Measurements from ENCODE around the gene PRKCD.

PRKCD gene

DNA sequence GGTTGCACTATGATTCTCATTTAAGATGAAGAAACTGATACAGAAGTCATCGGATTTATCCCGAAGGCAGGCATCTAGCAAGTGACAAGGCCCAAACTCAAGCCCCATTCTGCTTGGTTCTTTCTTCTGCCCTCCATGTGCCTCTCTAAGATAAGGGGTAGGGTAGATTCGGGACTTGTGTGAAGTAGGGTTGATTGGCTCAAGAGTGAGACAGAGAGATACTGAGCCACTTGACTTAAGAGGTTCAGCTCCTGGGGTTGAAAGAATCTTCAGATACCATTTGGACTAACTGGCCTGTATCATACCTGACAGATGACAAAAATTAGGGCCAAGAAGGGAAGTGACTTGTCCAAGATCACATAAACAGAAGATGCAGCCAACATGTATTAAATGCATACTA lies 31.7 kb upstream of the PRKCD start:
- TF ChIP-seq CTCF (IDR thresholded peaks at IDR 0.05; ENCODE audit: control insufficient read depth, insufficient read depth, low read depth, low read length, missing control alignments) = no peak
- no peak for DNase-seq (ENCODE audit: low read depth)
- peak overlapping the region; percentile 95 for H3K4me3 ChIP-seq (ENCODE audit: control insufficient read depth, low read depth, low read length)

DNA sequence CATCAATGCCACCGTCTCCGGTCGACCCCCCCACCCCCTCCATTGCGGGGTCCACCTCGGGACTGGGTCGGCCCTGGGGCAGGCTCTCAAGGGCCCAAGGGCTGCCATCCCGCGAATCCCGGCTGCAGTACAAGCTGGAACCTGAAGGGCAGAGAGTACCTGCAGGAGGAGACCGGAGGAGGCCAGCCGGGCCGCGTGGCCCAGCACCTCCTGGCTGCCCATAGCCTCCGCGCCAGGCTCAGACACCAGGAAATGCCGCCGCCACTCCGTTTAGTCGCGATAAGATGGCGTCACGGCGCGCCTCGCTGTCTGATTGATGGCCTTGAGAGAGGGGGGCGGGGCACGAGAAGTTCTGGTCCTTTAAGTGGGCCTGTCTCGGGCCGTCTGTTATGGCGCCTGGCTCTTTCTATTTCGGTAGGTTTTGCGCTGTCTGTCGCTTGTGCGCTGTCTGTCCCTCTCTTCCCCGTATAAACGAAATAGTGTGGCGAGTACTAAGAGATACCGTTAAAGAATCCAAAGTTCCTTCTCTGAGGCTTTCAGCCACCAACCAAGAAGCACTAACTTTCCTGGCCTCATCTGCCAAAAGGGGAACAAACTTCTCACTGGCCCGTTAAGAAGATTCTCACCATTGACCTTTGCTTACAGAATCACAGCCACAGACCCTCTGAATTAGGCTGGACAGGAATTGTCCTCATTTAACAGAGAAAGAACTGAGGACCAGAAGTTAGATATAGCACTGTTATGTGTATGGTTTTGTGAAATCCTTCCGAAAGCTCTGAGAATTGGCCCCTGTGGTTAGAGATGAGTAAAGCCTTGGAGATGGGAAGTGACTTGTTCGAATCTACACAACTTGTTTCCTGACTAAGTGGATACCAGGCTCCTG lies 30.6 kb upstream of the PRKCD start, which contains the start of gene RFT1:
Gene RFT1 (minus strand): TSS at position 257 of the 883 bp plus-strand sequence. CDS start 35 bp downstream, at position 222.
- DNase-seq (ENCODE audit: low read depth) = peak; percentile 76
- H3K4me3 ChIP-seq (ENCODE audit: control insufficient read depth, low read depth, low read length) = peak within 1 kb of the TSS; percentile 95
- peak; percentile 3 for TF ChIP-seq CTCF (IDR thresholded peaks at IDR 0.05; ENCODE audit: control insufficient read depth, insufficient read depth, low read depth, low read length, missing control alignments)

DNA sequence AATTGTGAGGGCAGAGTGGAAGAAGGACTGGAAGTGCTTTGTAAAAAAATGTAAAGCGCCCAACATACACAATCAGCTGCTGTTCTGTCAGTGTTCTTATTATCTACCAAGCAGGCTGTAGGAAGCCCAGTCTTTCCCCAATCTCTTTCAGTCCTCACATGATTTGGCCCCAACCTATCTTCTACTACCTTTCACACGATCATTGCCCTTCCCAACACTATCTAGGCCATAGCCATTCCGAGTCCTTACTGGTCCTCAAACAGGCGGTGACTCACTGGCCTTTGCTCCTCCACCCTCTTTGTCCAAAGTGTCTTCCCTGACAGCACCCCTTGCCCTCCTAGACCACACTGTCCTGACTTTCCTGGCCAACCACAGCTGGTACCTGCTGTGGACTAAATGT lies 29.9 kb upstream of the PRKCD start:
- H3K4me3 ChIP-seq (ENCODE audit: control insufficient read depth, low read depth, low read length) = no peak overlapping the region
- DNase-seq (ENCODE audit: low read depth) = no peak
- no peak for TF ChIP-seq CTCF (IDR thresholded peaks at IDR 0.05; ENCODE audit: control insufficient read depth, insufficient read depth, low read depth, low read length, missing control alignments)

- no peak for TF ChIP-seq CTCF (IDR thresholded peaks at IDR 0.05; ENCODE audit: control insufficient read depth, insufficient read depth, low read depth, low read length, missing control alignments)
- H3K4me3 ChIP-seq (ENCODE audit: control insufficient read depth, low read depth, low read length) = no peak overlapping the region
- no peak for DNase-seq (ENCODE audit: low read depth)
These were observed 28.7 kb upstream of the PRKCD start for GRCh38 chr3:53132347-53132746.

GRCh38 chr3:53134631-53135232 lies 26.3 kb upstream of the PRKCD start:
- no peak overlapping the region for H3K4me3 ChIP-seq (ENCODE audit: control insufficient read depth, low read depth, low read length)
- peak; percentile 87 for TF ChIP-seq CTCF (IDR thresholded peaks at IDR 0.05; ENCODE audit: control insufficient read depth, insufficient read depth, low read depth, low read length, missing control alignments)
- no peak for DNase-seq (ENCODE audit: low read depth)

DNA sequence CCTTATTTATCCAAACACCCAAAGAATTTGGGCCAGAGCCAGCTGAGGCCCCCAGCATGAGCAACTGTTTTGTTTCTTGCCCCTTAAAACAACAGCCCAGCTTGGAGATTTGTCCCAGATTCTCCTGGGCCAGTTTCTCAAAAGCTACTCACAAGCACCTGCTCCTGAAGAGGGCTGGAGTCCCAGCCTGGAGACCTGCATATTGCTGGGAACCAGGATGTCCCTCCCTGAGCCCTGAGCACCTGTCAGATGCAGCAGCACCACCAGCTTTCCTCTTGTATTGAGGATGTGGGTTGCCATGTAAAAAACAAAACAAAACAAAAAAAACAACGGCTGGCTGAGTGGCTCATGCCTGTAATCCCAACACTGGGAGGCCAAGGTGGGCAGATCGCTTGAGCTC lies 23.8 kb upstream of the PRKCD start:
- DNase-seq (ENCODE audit: low read depth) = no peak
- no peak for TF ChIP-seq CTCF (IDR thresholded peaks at IDR 0.05; ENCODE audit: control insufficient read depth, insufficient read depth, low read depth, low read length, missing control alignments)
- H3K4me3 ChIP-seq (ENCODE audit: control insufficient read depth, low read depth, low read length) = no peak overlapping the region
